Measurements from ENCODE around the gene PIK3R1. TPM values are rescaled to one million over a fixed set of nuclear protein-coding genes. Genes with fewer than 3 reads are reported as not detected.

The PIK3R1 gene
- total RNA-seq, 4 donors from 2014 or later: 44.9 to 222 (median 81.6) TPM

- 77 to 88% methylated on average over 3 to 4 of the region's 4 CpGs for WGBS, 2 donors (ENCODE audit: low coverage in 1 of 2)
- no peak for TF ChIP-seq POLR2AphosphoS5 (IDR thresholded peaks at IDR 0.05)
- TF ChIP-seq EP300 (IDR thresholded peaks at IDR 0.05; ENCODE audit: low read depth): no peak
- no peak for TF ChIP-seq POLR2A (IDR thresholded peaks at IDR 0.05)
- in situ Hi-C loops (cut with MboI; ENCODE audit: low pct_ligation_motif_present in 1 of 4, low pct_unique_long_range_greater_than_20kb in 1 of 4, low sequenced_read_pairs in 3 of 4) (loop anchor here (25.0 kb wide), 2 partner anchors 165 to 665 kb away; no protein-coding TSS in a partner anchor), intact Hi-C loops (cut with DNase I; ENCODE audit: low total_unique reads) (no loop called here)
- Histone ChIP-seq H3K4me1 (no peaks in the 10 kb centered on the region), H3K4me3 (no peak overlapping the region), H3K9me3 (no peaks in the 10 kb centered on the region), H3K27ac (no peak overlapping the region), H3K27me3 (no peaks in the 10 kb centered on the region), H3K36me3 (peaks cover 0 to 68% (median 32%) of the 10 kb centered on the region in 4 donors)
- no peak for DNase-seq
Measured at GRCh38 chr5:68297656-68298055, 82.1 kb downstream of the PIK3R1 start.

- DNase-seq: no peak
- intact Hi-C loops (cut with DNase I; ENCODE audit: low total_unique reads) (no loop called here), in situ Hi-C loops (cut with MboI; ENCODE audit: low pct_ligation_motif_present in 1 of 4, low pct_unique_long_range_greater_than_20kb in 1 of 4, low sequenced_read_pairs in 3 of 4) (loop anchor here (25.0 kb wide), 2 partner anchors 164 to 664 kb away; no protein-coding TSS in a partner anchor)
- no peak overlapping the region for H3K27ac ChIP-seq
- H3K4me1 ChIP-seq: no peaks in the 10 kb centered on the region
- H3K9me3 ChIP-seq: no peaks in the 10 kb centered on the region
- TF ChIP-seq EP300 (IDR thresholded peaks at IDR 0.05; ENCODE audit: low read depth) (no peak), POLR2A (IDR thresholded peaks at IDR 0.05) (no peak), CTCF (IDR thresholded peaks at IDR 0.05) (no peak), POLR2AphosphoS5 (IDR thresholded peaks at IDR 0.05) (no peak)
- no peaks in the 10 kb centered on the region for H3K27me3 ChIP-seq
- peaks cover 0 to 60% (median 28%) of the 10 kb centered on the region in 4 donors for H3K36me3 ChIP-seq
- 76% methylated on average over 2 of the region's 2 CpGs for WGBS, 2 donors (ENCODE audit: low coverage in 1 of 2)
- no peak overlapping the region for H3K4me3 ChIP-seq
Measured at GRCh38 chr5:68298479-68298878, 82.9 kb downstream of the PIK3R1 start.

- in situ Hi-C loops (cut with MboI; ENCODE audit: low pct_ligation_motif_present in 1 of 4, low pct_unique_long_range_greater_than_20kb in 1 of 4, low sequenced_read_pairs in 3 of 4): loop anchor here (25.0 kb wide), 2 partner anchors 163 to 663 kb away; no protein-coding TSS in a partner anchor
- DNase-seq: no peak
- Histone ChIP-seq H3K36me3 (peaks cover 0 to 54% (median 25%) of the 10 kb centered on the region in 4 donors), H3K27ac (no peak overlapping the region), H3K27me3 (no peaks in the 10 kb centered on the region), H3K9me3 (no peaks in the 10 kb centered on the region), H3K4me3 (no peak overlapping the region), H3K4me1 (no peaks in the 10 kb centered on the region)
- intact Hi-C loops (cut with DNase I; ENCODE audit: low total_unique reads): no loop called here
- 64 to 100% methylated on average over 1 to 4 of the region's 4 CpGs for WGBS, 2 donors (ENCODE audit: low coverage in 1 of 2)
- TF ChIP-seq CTCF (IDR thresholded peaks at IDR 0.05) (no peak), POLR2A (IDR thresholded peaks at IDR 0.05) (no peak), POLR2AphosphoS5 (IDR thresholded peaks at IDR 0.05) (no peak), EP300 (IDR thresholded peaks at IDR 0.05; ENCODE audit: low read depth) (no peak)
Measured at GRCh38 chr5:68299105-68299504, 83.5 kb downstream of the PIK3R1 start.

DNA sequence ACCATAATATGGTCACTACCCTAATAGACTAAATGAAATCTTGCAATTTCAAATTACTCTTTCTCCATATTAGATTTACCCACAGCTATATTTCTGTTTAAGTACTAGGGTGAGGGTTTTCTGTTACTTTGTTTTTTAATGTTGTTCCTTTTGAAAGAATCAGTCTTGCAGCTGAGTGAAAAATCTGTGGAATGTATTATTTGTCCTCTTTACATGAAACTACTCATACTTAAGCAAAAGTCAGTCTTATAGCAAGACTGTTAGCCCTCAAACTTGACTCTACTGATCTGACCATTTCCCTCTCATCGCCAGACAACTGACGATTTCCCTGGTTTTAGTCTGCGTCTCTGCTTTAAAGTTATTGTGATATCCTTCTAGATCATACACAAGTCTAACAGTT lies 84.0 kb downstream of the PIK3R1 start:
- H3K36me3 ChIP-seq: peaks cover 0 to 49% (median 23%) of the 10 kb centered on the region in 4 donors
- no peak overlapping the region for H3K27ac ChIP-seq
- no peaks in the 10 kb centered on the region for H3K9me3 ChIP-seq
- H3K4me3 ChIP-seq: no peak overlapping the region
- DNase-seq: no peak
- 93 to 96% methylated on average over 3 of the region's 3 CpGs for WGBS, 2 donors (ENCODE audit: low coverage in 1 of 2)
- in situ Hi-C loops (cut with MboI; ENCODE audit: low pct_ligation_motif_present in 1 of 4, low pct_unique_long_range_greater_than_20kb in 1 of 4, low sequenced_read_pairs in 3 of 4): loop anchor here (25.0 kb wide), 2 partner anchors 163 to 663 kb away; no protein-coding TSS in a partner anchor
- H3K4me1 ChIP-seq: no peaks in the 10 kb centered on the region
- no peaks in the 10 kb centered on the region for H3K27me3 ChIP-seq
- TF ChIP-seq CTCF (IDR thresholded peaks at IDR 0.05) (no peak), POLR2AphosphoS5 (IDR thresholded peaks at IDR 0.05) (no peak), EP300 (IDR thresholded peaks at IDR 0.05; ENCODE audit: low read depth) (no peak), POLR2A (IDR thresholded peaks at IDR 0.05) (no peak)
- intact Hi-C loops (cut with DNase I; ENCODE audit: low total_unique reads): no loop called here
